Measurements from ENCODE around the gene ZBTB32. TPM values are rescaled to one million over a fixed set of nuclear protein-coding genes. Genes with fewer than 3 reads are reported as not detected.

Gene ZBTB32
- total RNA-seq, 2 donors from 2014 or later: 181 to 198 TPM

- Mint-ChIP-seq H3K36me3 (peaks cover 0 to 21% of the 10 kb centered on the region in 2 donors), H3K27ac (no peak overlapping the region), H3K9me3 (no peaks in the 10 kb centered on the region)
- ATAC-seq (no peak), DNase-seq (ENCODE audit: low spot score in 2 of 2) (no peak)
Measured at GRCh38 chr19:35764432-35765315, 60.3 kb downstream of the ZBTB32 start.

Other genes with a start within 250 kb of the ZBTB32 start
- not detected for gene KRTDAP, start 214.1 kb upstream of the ZBTB32 start, total RNA-seq
- 1 to 10 TPM in 1 of 2 donors, under 1 TPM in 1; 0.46 to 3.6 TPM for gene DMKN, start 190.9 kb upstream of the ZBTB32 start, total RNA-seq
- gene SBSN, start 176.2 kb upstream of the ZBTB32 start, total RNA-seq: not detected
- gene GAPDHS, start 171.1 kb upstream of the ZBTB32 start, total RNA-seq: not detected
- gene TMEM147, start 158.9 kb upstream of the ZBTB32 start, total RNA-seq: 10 to 100 TPM; 44.1 to 69.1 TPM
- not detected for gene ATP4A, start 140.9 kb upstream of the ZBTB32 start, total RNA-seq
- gene PMIS2, start 118.4 kb upstream of the ZBTB32 start, total RNA-seq: not detected
- 10 to 100 TPM; 44.2 to 44.5 TPM for gene HAUS5, start 91.8 kb upstream of the ZBTB32 start, total RNA-seq
- gene RBM42, start 75.5 kb upstream of the ZBTB32 start, total RNA-seq: 10 to 100 TPM; 69.3 to 79.0 TPM
- gene ETV2, start 62.8 kb upstream of the ZBTB32 start, total RNA-seq: under 1 TPM; 0.62 to 0.77 TPM
- gene COX6B1, start 56.2 kb upstream of the ZBTB32 start, total RNA-seq: 100 to 1,000 TPM; 445 to 472 TPM
- gene UPK1A, start 38.0 kb upstream of the ZBTB32 start, total RNA-seq: 1 to 10 TPM in 1 of 2 donors, not detected in 1; 4.4 TPM
- gene KMT2B, start 13.4 kb downstream of the ZBTB32 start, total RNA-seq: 100 to 1,000 TPM in 1 of 2 donors, 10 to 100 TPM in 1; 54.6 to 200 TPM
- 100 to 1,000 TPM in 1 of 2 donors, 10 to 100 TPM in 1; 74.6 to 245 TPM for gene IGFLR1, start 37.9 kb downstream of the ZBTB32 start, total RNA-seq
- gene U2AF1L4, start 40.9 kb downstream of the ZBTB32 start, total RNA-seq: 10 to 100 TPM; 33.8 to 69.0 TPM
- 10 to 100 TPM; 43.2 to 49.4 TPM for gene PSENEN, start 41.1 kb downstream of the ZBTB32 start, total RNA-seq
- gene LIN37, start 44.0 kb downstream of the ZBTB32 start, total RNA-seq: 10 to 100 TPM; 11.2 to 25.0 TPM
- under 1 TPM; 0.32 to 0.99 TPM for gene HSPB6, start 52.5 kb downstream of the ZBTB32 start, total RNA-seq
- 10 to 100 TPM; 28.3 to 49.4 TPM for gene PROSER3, start 53.6 kb downstream of the ZBTB32 start, total RNA-seq
- 100 to 1,000 TPM in 1 of 2 donors, 10 to 100 TPM in 1; 38.7 to 106 TPM for gene ARHGAP33, start 71.0 kb downstream of the ZBTB32 start, total RNA-seq
- not detected for gene PRODH2, start 108.3 kb downstream of the ZBTB32 start, total RNA-seq
- under 1 TPM in 1 of 2 donors, not detected in 1; 0.10 TPM for gene NPHS1, start 147.9 kb downstream of the ZBTB32 start, total RNA-seq
- gene KIRREL2, start 152.4 kb downstream of the ZBTB32 start, total RNA-seq: 1 to 10 TPM; 1.2 to 3.3 TPM
- 1 to 10 TPM; 2.9 to 9.3 TPM for gene APLP1, start 164.0 kb downstream of the ZBTB32 start, total RNA-seq
- 100 to 1,000 TPM in 1 of 2 donors, 10 to 100 TPM in 1; 58.9 to 144 TPM for gene NFKBID, start 196.0 kb downstream of the ZBTB32 start, total RNA-seq
- gene HCST, start 198.0 kb downstream of the ZBTB32 start, total RNA-seq: 10 to 100 TPM; 40.0 to 48.5 TPM
- gene TYROBP, start 203.7 kb downstream of the ZBTB32 start, total RNA-seq: under 1 TPM in 1 of 2 donors, not detected in 1; 0.75 TPM
- 10 to 100 TPM in 1 of 2 donors, 1 to 10 TPM in 1; 6.4 to 10.1 TPM for gene LRFN3, start 231.8 kb downstream of the ZBTB32 start, total RNA-seq

Data from activated naive CD4-positive, alpha-beta T cell treated with anti-CD3 and anti-CD28 coated beads, Interleukin-2, amount 50 U/mL, for 72 hours (primary cell).